Caco-2 (cell line): ENCODE measurements around the gene PAPPA2. TPM values are rescaled to one million over a fixed set of nuclear protein-coding genes. Genes with fewer than 3 reads are reported as not detected.

Experiments
- BruUV-seq: library from RNA; stranded (reverse); fragments of 400-500 nt; replicated peaks from 2 replicates; lab custom pipeline; 2021; lab: Mats Ljungman, UMichigan
- CTCF ChIA-PET: fragments of 300-600 bp; sonication (Branson Sonifier 250); formaldehyde crosslinking; loops from one replicate; lab custom pipeline; 2022; ENCODE audit warnings: antibody characterized with exemption; lab: Charles Lee
- POLR2A ChIA-PET: fragments of 300-600 bp; sonication (Branson Sonifier 250); formaldehyde crosslinking; loops from one replicate; lab custom pipeline; 2022; ENCODE audit warnings: antibody characterized with exemption; lab: Charles Lee
- DNase-seq, 2 experiments: peaks; one replicate each; pipeline versions ENCODE4 v3.0.0 to v3.0.0-alpha.2; 2020 to 2022
- H3K27me3 ChIP-seq: replicated peaks from 2 replicates; pipeline ENCODE4 v1.6.0; 2011; ENCODE audit warnings: low read length; ENCODE audit not compliant: control insufficient read depth, insufficient read depth
- H3K36me3 ChIP-seq: 2 replicates; pipeline ENCODE4 v1.5.1; 2011; ENCODE audit warnings: low read length; ENCODE audit not compliant: control insufficient read depth, insufficient read depth
- H3K4me1 ChIP-seq: fragments of 250-450 bp; sonication (Bioruptor Pico); 2 replicates; pipeline ENCODE4 v1.5.1; 2020; ENCODE audit warnings: mild to moderate bottlenecking
- H3K4me3 ChIP-seq: 2 replicates; pipeline ENCODE4 v1.5.1; 2011; ENCODE audit warnings: low read depth, mild to moderate bottlenecking, control low read depth, low read length
- H3K9me3 ChIP-seq: fragments of 250-450 bp; sonication (Bioruptor Pico); 2 replicates; pipeline ENCODE4 v1.5.1; 2020; ENCODE audit warnings: mild to moderate bottlenecking, moderate library complexity
- H3K27ac Mint-ChIP-seq: one replicate; pipeline ENCODE4 v1.8.0; 2022; ENCODE audit warnings: mixed read lengths; ENCODE audit not compliant: unreplicated experiment
- H3K27me3 Mint-ChIP-seq: one replicate; pipeline ENCODE4 v1.8.0; 2022; ENCODE audit warnings: mixed read lengths; ENCODE audit not compliant: insufficient read depth, unreplicated experiment
- H3K36me3 Mint-ChIP-seq: one replicate; pipeline ENCODE4 v1.8.0; 2022; ENCODE audit warnings: mild to moderate bottlenecking, mixed read lengths; ENCODE audit not compliant: insufficient read depth, unreplicated experiment
- H3K4me1 Mint-ChIP-seq: one replicate; pipeline ENCODE4 v1.8.0; 2022; ENCODE audit warnings: low read depth, mixed read lengths; ENCODE audit not compliant: unreplicated experiment
- H3K4me3 Mint-ChIP-seq: one replicate; pipeline ENCODE4 v1.8.0; 2022; ENCODE audit warnings: mild to moderate bottlenecking, moderate library complexity, mixed read lengths; ENCODE audit not compliant: unreplicated experiment
- H3K9me3 Mint-ChIP-seq: one replicate; pipeline ENCODE4 v1.8.0; 2022; ENCODE audit warnings: mixed read lengths; ENCODE audit not compliant: unreplicated experiment
- CTCF ChIP-seq, 2 experiments: fragments of 200-600 bp in 1 of 2; IDR thresholded peaks; 1 replicate in 1 of 2; 2 replicates in 1 of 2; pipeline versions ENCODE4 v1.5.1 to v1.8.0; 2011 to 2022; ENCODE audit warnings: antibody characterized with exemption in 1 of 2, control low read depth in 1 of 2, inconsistent platforms in 1 of 2, low read depth in 1 of 2, low read length in 1 of 2, mild to moderate bottlenecking in 1 of 2, moderate library complexity in 1 of 2; ENCODE audit not compliant: insufficient read depth in 1 of 2, severe bottlenecking in 1 of 2, unreplicated experiment in 1 of 2
- intact Hi-C: fragments of 100-400 bp; cut with micrococcal nuclease; formaldehyde crosslinking; loops from one replicate; pipeline ENCODE4 v1.10.0; 2022; ENCODE audit not compliant: unreplicated experiment
- total RNA-seq: library from RNA; stranded (reverse); gene quantifications from 2 replicates; pipeline ENCODE4 v1.2.3, GENCODE V29; 2022

PAPPA2 gene
- total RNA-seq, 1 experiment from 2014 or later, result 0.18 TPM

DNA sequence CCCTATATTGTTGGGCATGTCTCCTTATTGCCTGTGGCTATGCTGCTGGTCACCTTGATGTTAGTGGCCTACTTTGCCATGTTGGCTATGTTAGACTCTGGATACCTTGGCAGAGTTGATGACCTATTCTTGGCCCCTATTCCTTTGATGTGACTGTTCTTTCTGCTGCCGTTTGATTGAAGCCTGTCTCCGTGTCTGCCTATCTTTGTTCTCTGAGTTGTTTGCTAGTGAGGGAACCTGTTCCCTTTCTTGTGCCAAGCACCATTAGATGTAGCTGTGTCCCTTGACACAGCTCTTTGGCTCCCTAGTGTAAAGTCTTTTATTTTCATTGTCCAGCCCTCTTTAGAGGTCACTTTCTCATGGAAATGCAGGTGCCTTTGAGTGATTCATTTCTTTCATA lies 28.7 kb upstream of the PAPPA2 start:
- Mint-ChIP-seq H3K27me3 (peaks cover 4% of the 10 kb centered on the region), H3K4me3 (no peak overlapping the region), H3K27ac (no peak overlapping the region), H3K9me3 (no peaks in the 10 kb centered on the region), H3K36me3 (no peaks in the 10 kb centered on the region), H3K4me1 (no peaks in the 10 kb centered on the region)
- H3K36me3 ChIP-seq, result no peaks in the 10 kb centered on the region
- POLR2A ChIA-PET, result no interaction called here
- CTCF ChIA-PET, result no interaction called here
- H3K4me3 ChIP-seq, result no peak overlapping the region
- no peaks in the 10 kb centered on the region for H3K27me3 ChIP-seq
- H3K9me3 ChIP-seq, result no peaks in the 10 kb centered on the region
- no TSS peak for BruUV-seq
- intact Hi-C loops, result no loop called here
- TF ChIP-seq CTCF (IDR thresholded peaks at IDR 0.05; ENCODE audit: insufficient read depth in 1 of 2, low read depth in 1 of 2, low read length in 1 of 2, severe bottlenecking in 1 of 2, unreplicated experiment in 1 of 2), result no peak
- no peak for DNase-seq
- no peaks in the 10 kb centered on the region for H3K4me1 ChIP-seq

DNA sequence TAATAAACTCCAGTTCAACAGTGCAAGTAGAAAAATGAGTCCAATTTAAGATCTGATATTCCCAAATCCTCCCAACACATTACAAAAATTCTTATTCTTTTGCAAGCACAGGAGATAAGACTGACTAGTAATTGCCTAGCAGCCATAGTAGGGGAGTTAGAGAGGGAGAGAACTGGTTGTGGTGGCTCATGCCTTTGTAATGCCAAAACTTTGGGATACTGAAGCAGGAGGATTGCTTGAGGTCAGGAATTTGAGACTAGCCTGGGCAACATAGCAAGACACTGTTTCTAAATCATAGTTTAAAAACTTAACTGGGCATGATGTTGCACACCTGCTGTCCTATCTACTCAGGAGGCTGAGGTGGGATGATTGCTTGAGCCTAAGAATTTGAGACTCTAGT lies 26.7 kb upstream of the PAPPA2 start:
- ChIA-PET CTCF (no interaction called here), POLR2A (no interaction called here)
- no peaks in the 10 kb centered on the region for H3K27me3 ChIP-seq
- Mint-ChIP-seq H3K4me1 (no peaks in the 10 kb centered on the region), H3K4me3 (no peak overlapping the region), H3K27me3 (peaks cover 4% of the 10 kb centered on the region), H3K9me3 (no peaks in the 10 kb centered on the region), H3K27ac (no peak overlapping the region), H3K36me3 (no peaks in the 10 kb centered on the region)
- no peak overlapping the region for H3K4me3 ChIP-seq
- H3K9me3 ChIP-seq, result no peaks in the 10 kb centered on the region
- BruUV-seq, result no TSS peak
- no peak for TF ChIP-seq CTCF (IDR thresholded peaks at IDR 0.05; ENCODE audit: insufficient read depth in 1 of 2, low read depth in 1 of 2, low read length in 1 of 2, severe bottlenecking in 1 of 2, unreplicated experiment in 1 of 2)
- no peaks in the 10 kb centered on the region for H3K36me3 ChIP-seq
- intact Hi-C loops, result no loop called here
- no peak for DNase-seq
- no peaks in the 10 kb centered on the region for H3K4me1 ChIP-seq

DNA sequence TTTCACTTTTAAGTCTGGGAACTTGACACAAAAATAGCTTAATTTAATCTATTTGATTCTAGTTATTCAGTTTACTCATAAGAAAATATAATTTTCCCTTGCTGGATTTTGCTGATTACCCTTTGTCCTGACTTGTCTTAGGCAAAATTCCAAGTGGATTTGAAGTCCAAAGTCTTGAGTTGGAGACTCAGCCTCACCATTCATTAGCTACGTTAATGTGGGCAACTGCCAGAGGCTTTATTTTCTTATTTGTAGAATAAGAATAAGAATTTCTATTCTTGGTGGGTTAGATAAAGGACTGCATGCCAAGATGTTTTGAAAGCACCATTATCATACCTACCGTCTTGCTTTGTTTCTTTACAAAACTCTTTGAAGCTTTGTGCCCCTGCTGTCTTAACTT lies 22.8 kb upstream of the PAPPA2 start:
- Mint-ChIP-seq H3K4me3 (no peak overlapping the region), H3K27me3 (peaks cover 7% of the 10 kb centered on the region), H3K27ac (no peak overlapping the region), H3K36me3 (no peaks in the 10 kb centered on the region), H3K9me3 (no peaks in the 10 kb centered on the region), H3K4me1 (no peaks in the 10 kb centered on the region)
- no peak for DNase-seq
- ChIA-PET CTCF (interaction anchor here (0.6 kb wide), 1 partner anchor 200 kb away, joined by 3 read pairs; no protein-coding TSS in a partner anchor), POLR2A (no interaction called here)
- no peaks in the 10 kb centered on the region for H3K36me3 ChIP-seq
- intact Hi-C loops, result no loop called here
- no TSS peak for BruUV-seq
- TF ChIP-seq CTCF (IDR thresholded peaks at IDR 0.05; ENCODE audit: insufficient read depth in 1 of 2, low read depth in 1 of 2, low read length in 1 of 2, severe bottlenecking in 1 of 2, unreplicated experiment in 1 of 2), result no peak
- no peaks in the 10 kb centered on the region for H3K9me3 ChIP-seq
- no peaks in the 10 kb centered on the region for H3K27me3 ChIP-seq
- no peaks in the 10 kb centered on the region for H3K4me1 ChIP-seq
- no peak overlapping the region for H3K4me3 ChIP-seq
